Psoas muscle (tissue), 8 donors: ENCODE data around the gene SLC35D3. TPM values are rescaled to one million over a fixed set of nuclear protein-coding genes. Genes with fewer than 3 reads are reported as not detected.
"Not testable (repeated sequence)": the region's sequence is repeated elsewhere in the genome, so short reads cannot be mapped to it uniquely, and the experiment has no call there.

Experiments
- ATAC-seq, 4 donors: fragments of 200-7000 bp; cut with Tn5 transposase; one replicate each; pipeline ENCODE4 v1.9.1; 2020; ENCODE audit warnings: moderate library complexity in 3 of 4, mild to moderate bottlenecking in 2 of 4
- DNase-seq, 2 donors: peaks; one replicate each; pipeline ENCODE4 v3.0.0-alpha.2; 2020
- H3K27ac ChIP-seq: fragments of 200-600 bp; one replicate; pipeline ENCODE4 v1.8.0; 2022
- H3K27me3 ChIP-seq, 3 donors: fragments of 200-600 bp in 1 of 3; one replicate each; pipeline versions ENCODE4 v1.6.1 to v1.8.0; 2013 to 2022; ENCODE audit warnings: low read length in 2 of 3, mild to moderate bottlenecking in 2 of 3, moderate library complexity in 1 of 3; ENCODE audit not compliant: insufficient read depth in 3 of 3
- H3K36me3 ChIP-seq, 2 donors: fragments of 200-600 bp in 1 of 2; one replicate each; pipeline versions ENCODE4 v1.6.1 to v1.8.0; 2013 to 2022; ENCODE audit warnings: low read depth in 1 of 2, mild to moderate bottlenecking in 1 of 2, moderate library complexity in 1 of 2; ENCODE audit not compliant: insufficient read depth in 1 of 2
- H3K4me1 ChIP-seq: fragments of 200-600 bp; one replicate; pipeline ENCODE4 v1.8.0; 2022
- H3K4me3 ChIP-seq: fragments of 200-600 bp; one replicate; pipeline ENCODE4 v1.8.0; 2022; ENCODE audit warnings: mild to moderate bottlenecking
- H3K9me3 ChIP-seq: fragments of 200-600 bp; one replicate; pipeline ENCODE4 v1.8.0; 2022
- WGBS, 3 donors: extraction: QIAGEN DNeasy Blood & Tissue Kit; methylation state at CpG; one replicate each; pipeline versions ENCODE4 v1.1.6 to v1.1.7; 2013; 5-methylcytosine and 5-hydroxymethylcytosine counted together
- intact Hi-C, 2 donors: fragments of 100-400 bp; cut with DNase I; formaldehyde crosslinking; loops; one replicate each; pipeline versions ENCODE4 v1.11.0 to v1.14.2; 2022
- polyA plus RNA-seq, 3 donors: library from polyadenylated mRNA; stranded (reverse); fragments of 200-250 nt; gene quantifications; one replicate each; pipeline ENCODE4 v1.2.3, GENCODE V29; 2013
- total RNA-seq, 4 donors: library from RNA; stranded (reverse); fragmentation: NEBNext Ultra II Directional in 2 of 4; extraction: Animal tissue kit (Norgen Biotek cat#: 25700) in 2 of 4; gene quantifications; one replicate each; pipeline versions ENCODE4 v1.2.1 to v1.2.4, GENCODE V29; 2021 to 2023
- TF ChIP-seq, protein P1 (sequence below): fragments of 200-600 bp; IDR thresholded peaks from one replicate; pipeline ENCODE4 v1.8.0; 2022; ENCODE audit warnings: antibody characterized with exemption
- donor health status: healthy with polysubstance abuse.
- donor health status: DM: no; HTN: no; CAD: no; lungs with moderate emphysema.
- donor health status: Bipolar disorder and iron deficiency.
- donor health status: healthy.
- donor health status: DM: yes; HTN: yes; CAD: no.
- donor health status: DM: no; HTN: no; CAD: no.
- donor health status: DM: no; HTN: no; CAD: no.
- donor health status: DM: yes; HTN: yes; CAD: no.

Gene SLC35D3
- total and polyA plus RNA-seq, 7 donors: not detected

DNA sequence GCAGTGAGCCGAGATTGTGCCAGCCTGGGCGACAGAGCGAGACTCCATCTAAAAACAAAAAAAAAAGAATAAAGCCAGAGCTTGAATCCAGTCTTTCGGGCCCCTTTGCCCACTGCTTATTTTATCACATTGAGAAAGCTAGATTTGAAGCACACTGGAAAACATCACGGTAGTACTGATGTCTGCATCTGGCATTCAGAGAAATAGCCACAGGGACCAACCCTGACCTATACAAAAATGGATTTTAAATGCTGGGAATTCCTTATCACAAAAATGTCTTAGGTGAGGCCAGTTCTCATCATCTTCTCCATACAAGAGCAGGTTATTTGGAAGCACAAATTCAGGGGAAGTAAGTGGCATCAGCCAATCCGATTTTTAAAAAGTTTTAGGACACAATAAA, 49.5 kb downstream of the SLC35D3 start:
- Histone ChIP-seq H3K4me3 (no peak overlapping the region), H3K27ac (no peak overlapping the region), H3K9me3 (no peaks in the 10 kb centered on the region), H3K36me3 (no peaks in the 10 kb centered on the region), H3K4me1 (no peaks in the 10 kb centered on the region), H3K27me3 (no peaks in the 10 kb centered on the region)
- ATAC-seq (no peak), DNase-seq (no peak)
- TF ChIP-seq, protein P1, sequence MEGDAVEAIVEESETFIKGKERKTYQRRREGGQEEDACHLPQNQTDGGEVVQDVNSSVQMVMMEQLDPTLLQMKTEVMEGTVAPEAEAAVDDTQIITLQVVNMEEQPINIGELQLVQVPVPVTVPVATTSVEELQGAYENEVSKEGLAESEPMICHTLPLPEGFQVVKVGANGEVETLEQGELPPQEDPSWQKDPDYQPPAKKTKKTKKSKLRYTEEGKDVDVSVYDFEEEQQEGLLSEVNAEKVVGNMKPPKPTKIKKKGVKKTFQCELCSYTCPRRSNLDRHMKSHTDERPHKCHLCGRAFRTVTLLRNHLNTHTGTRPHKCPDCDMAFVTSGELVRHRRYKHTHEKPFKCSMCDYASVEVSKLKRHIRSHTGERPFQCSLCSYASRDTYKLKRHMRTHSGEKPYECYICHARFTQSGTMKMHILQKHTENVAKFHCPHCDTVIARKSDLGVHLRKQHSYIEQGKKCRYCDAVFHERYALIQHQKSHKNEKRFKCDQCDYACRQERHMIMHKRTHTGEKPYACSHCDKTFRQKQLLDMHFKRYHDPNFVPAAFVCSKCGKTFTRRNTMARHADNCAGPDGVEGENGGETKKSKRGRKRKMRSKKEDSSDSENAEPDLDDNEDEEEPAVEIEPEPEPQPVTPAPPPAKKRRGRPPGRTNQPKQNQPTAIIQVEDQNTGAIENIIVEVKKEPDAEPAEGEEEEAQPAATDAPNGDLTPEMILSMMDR: no peak
- intact Hi-C loops: loop anchor here in 1 of 2 donors (5.0 kb wide), 1 partner anchor 671 kb away; no protein-coding TSS in a partner anchor
- 87 to 92% (median 88%) methylated on average over 6 of the region's 6 CpGs for WGBS, 3 donors

DNA sequence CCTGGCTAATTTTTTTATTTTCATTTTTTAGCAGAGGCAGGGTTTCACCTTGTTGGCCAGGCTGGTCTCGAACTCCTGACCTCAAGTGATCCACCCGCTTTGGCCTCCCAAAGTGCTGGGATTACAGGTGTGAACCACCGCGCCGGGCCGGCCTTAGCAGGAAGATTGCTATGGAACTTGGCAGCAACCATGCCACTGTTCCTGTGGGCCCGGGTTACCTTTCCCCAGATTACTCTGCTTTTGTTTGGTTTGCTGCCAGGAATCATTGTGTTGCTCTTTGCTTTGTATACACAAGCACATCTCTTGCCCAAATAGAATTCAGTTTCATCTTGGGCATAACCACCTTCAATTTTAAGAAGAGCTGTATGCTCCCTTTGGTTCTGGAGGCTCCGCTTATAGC, 51.7 kb downstream of the SLC35D3 start:
- not testable (repeated sequence) for DNase-seq, H3K36me3 ChIP-seq, H3K9me3 ChIP-seq, H3K4me3 ChIP-seq, H3K27ac ChIP-seq, ATAC-seq, H3K27me3 ChIP-seq, H3K4me1 ChIP-seq
- WGBS, 3 donors: 83 to 90% (median 83%) methylated on average over 8 of the region's 8 CpGs
- intact Hi-C loops: loop anchor here in 1 of 2 donors (5.0 kb wide), 1 partner anchor 669 kb away; no protein-coding TSS in a partner anchor

Other genes starting within 250 kb of the SLC35D3 start
- 1 to 10 TPM; 2.2 to 8.3 (median 7.0) TPM for gene MAP3K5, start 129.8 kb upstream of the SLC35D3 start, total RNA-seq
- gene MAP3K5, start 129.8 kb upstream of the SLC35D3 start, polyA plus RNA-seq: 1 to 10 TPM in 2 of 3 donors, under 1 TPM in 1; 0.91 to 3.8 (median 2.0) TPM
- gene PEX7, start 99.7 kb upstream of the SLC35D3 start, total RNA-seq: 1 to 10 TPM; 3.7 to 9.8 (median 5.2) TPM
- 1 to 10 TPM; 2.2 to 3.6 (median 2.2) TPM for gene PEX7, start 99.7 kb upstream of the SLC35D3 start, polyA plus RNA-seq
- under 1 TPM in 3 of 4 donors, not detected in 1; 0.07 to 0.94 (median 0.40) TPM for gene IL20RA, start 122.7 kb downstream of the SLC35D3 start, total RNA-seq
- under 1 TPM; 0.04 to 0.23 (median 0.05) TPM for gene IL20RA, start 122.7 kb downstream of the SLC35D3 start, polyA plus RNA-seq